Gastroesophageal sphincter (tissue), 3 donors: Measurements from ENCODE around the gene NEK8.

Experiments
- POLR2A ChIP-seq, 2 donors: fragments of 450-650 bp; IDR thresholded peaks; one replicate each; pipeline ENCODE4 v1.6.1; 2017; ENCODE audit warnings: antibody characterized with exemption in 2 of 2, mild to moderate bottlenecking in 2 of 2, moderate library complexity in 1 of 2
- TF ChIP-seq, protein P1 (sequence below), 4 experiments: fragments of 200-600 bp in 2 of 4; fragments of 450-650 bp in 2 of 4; sonication (generic) in 1 of 4; IDR thresholded peaks; one replicate each; pipeline ENCODE4 v1.5.1; 2017 to 2019; ENCODE audit warnings: antibody characterized with exemption in 4 of 4, mild to moderate bottlenecking in 2 of 4, moderate library complexity in 2 of 4

DNA sequence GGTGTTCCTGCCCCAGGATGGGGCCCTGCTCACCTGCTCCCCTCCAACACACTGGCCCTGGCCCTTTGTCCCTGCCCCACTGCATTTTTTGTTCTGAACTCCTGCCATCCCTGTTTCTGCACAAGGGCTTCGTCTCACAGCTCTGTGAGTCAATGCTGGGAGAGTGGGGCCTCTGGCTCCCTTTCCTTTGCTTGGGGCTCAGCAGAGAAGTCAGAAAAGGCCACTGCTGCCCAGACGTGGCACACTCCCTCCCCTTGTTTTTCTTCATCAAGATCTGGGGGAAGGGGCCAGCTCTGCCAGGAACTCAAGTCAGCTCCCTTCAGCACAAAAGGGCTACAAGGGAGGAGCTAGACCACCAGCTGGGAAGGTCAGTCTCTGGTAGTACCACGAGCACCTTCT is 25.8 kb upstream of the NEK8 start:
- TF ChIP-seq, protein P1, sequence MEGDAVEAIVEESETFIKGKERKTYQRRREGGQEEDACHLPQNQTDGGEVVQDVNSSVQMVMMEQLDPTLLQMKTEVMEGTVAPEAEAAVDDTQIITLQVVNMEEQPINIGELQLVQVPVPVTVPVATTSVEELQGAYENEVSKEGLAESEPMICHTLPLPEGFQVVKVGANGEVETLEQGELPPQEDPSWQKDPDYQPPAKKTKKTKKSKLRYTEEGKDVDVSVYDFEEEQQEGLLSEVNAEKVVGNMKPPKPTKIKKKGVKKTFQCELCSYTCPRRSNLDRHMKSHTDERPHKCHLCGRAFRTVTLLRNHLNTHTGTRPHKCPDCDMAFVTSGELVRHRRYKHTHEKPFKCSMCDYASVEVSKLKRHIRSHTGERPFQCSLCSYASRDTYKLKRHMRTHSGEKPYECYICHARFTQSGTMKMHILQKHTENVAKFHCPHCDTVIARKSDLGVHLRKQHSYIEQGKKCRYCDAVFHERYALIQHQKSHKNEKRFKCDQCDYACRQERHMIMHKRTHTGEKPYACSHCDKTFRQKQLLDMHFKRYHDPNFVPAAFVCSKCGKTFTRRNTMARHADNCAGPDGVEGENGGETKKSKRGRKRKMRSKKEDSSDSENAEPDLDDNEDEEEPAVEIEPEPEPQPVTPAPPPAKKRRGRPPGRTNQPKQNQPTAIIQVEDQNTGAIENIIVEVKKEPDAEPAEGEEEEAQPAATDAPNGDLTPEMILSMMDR (IDR thresholded peaks at IDR 0.05), result no peak
- no peak for TF ChIP-seq POLR2A (IDR thresholded peaks at IDR 0.05)
